Measurements from ENCODE around the gene RBMS3. TPM values are rescaled to one million over a fixed set of nuclear protein-coding genes. Genes with fewer than 3 reads are reported as not detected.

Gene RBMS3
- total RNA-seq, 1 donor from 2014 or later = 70.0 TPM

- Histone ChIP-seq H3K36me3 (no peaks in the 10 kb centered on the region), H3K27ac (peak overlapping the region; percentile 48), H3K4me1 (peaks cover 49% of the 10 kb centered on the region), H3K4me3 (no peak overlapping the region), H3K9me3 (no peaks in the 10 kb centered on the region), H3K27me3 (no peaks in the 10 kb centered on the region)
- TF ChIP-seq POLR2A (IDR thresholded peaks at IDR 0.05) (no peak), CTCF (IDR thresholded peaks at IDR 0.05) (no peak), POLR2AphosphoS5 (IDR thresholded peaks at IDR 0.05; ENCODE audit: insufficient read depth in 1 of 2, low read depth in 1 of 2) (no peak)
- DNase-seq (ENCODE audit: extremely low spot score in 2 of 2) = no peak
- intact Hi-C loops (cut with DNase I) = loop anchor here (5.0 to 10.0 kb wide), 2 partner anchors 49 to 354 kb away; partner anchors contain the start of gene RBMS3
Measured at GRCh38 chr3:29333576-29333975, 52.7 kb downstream of the RBMS3 start.

- DNase-seq (ENCODE audit: extremely low spot score in 2 of 2) = no peak
- Histone ChIP-seq H3K4me1 (peaks cover 49% of the 10 kb centered on the region), H3K27ac (peak overlapping the region; percentile 69), H3K4me3 (no peak overlapping the region), H3K36me3 (no peaks in the 10 kb centered on the region), H3K9me3 (no peaks in the 10 kb centered on the region), H3K27me3 (no peaks in the 10 kb centered on the region)
- intact Hi-C loops (cut with DNase I) = loop anchor here (5.0 to 10.0 kb wide), 2 partner anchors 50 to 353 kb away; partner anchors contain the start of gene RBMS3
- TF ChIP-seq CTCF (IDR thresholded peaks at IDR 0.05) = no peak
- TF ChIP-seq POLR2A (IDR thresholded peaks at IDR 0.05) = no peak
Measured at GRCh38 chr3:29334706-29335105, 53.8 kb downstream of the RBMS3 start.

- Histone ChIP-seq H3K36me3 (no peaks in the 10 kb centered on the region), H3K9me3 (no peaks in the 10 kb centered on the region), H3K4me3 (peak overlapping the region; percentile 8 to 17), H3K27me3 (no peaks in the 10 kb centered on the region), H3K4me1 (peaks cover 48% of the 10 kb centered on the region), H3K27ac (peak overlapping the region; percentile 69)
- DNase-seq (ENCODE audit: extremely low spot score in 2 of 2) = no peak
- intact Hi-C loops (cut with DNase I) = loop anchor here (10.0 kb wide), 1 partner anchor 51 kb away; the partner anchor contains the start of gene RBMS3
- no peak for TF ChIP-seq POLR2A (IDR thresholded peaks at IDR 0.05)
- no peak for TF ChIP-seq CTCF (IDR thresholded peaks at IDR 0.05)
- TF ChIP-seq POLR2AphosphoS5 (IDR thresholded peaks at IDR 0.05; ENCODE audit: insufficient read depth in 1 of 2, low read depth in 1 of 2) = peak in 1 of 2 donors; percentile 69
Measured at GRCh38 chr3:29335438-29335837, 54.6 kb downstream of the RBMS3 start.

- TF ChIP-seq CTCF (IDR thresholded peaks at IDR 0.05) = no peak
- TF ChIP-seq POLR2AphosphoS5 (IDR thresholded peaks at IDR 0.05; ENCODE audit: insufficient read depth in 1 of 2, low read depth in 1 of 2) = no peak
- TF ChIP-seq POLR2A (IDR thresholded peaks at IDR 0.05) = no peak
- Histone ChIP-seq H3K9me3 (no peaks in the 10 kb centered on the region), H3K36me3 (no peaks in the 10 kb centered on the region), H3K4me3 (peak overlapping the region; percentile 8 to 17), H3K27ac (peak overlapping the region; percentile 69), H3K27me3 (no peaks in the 10 kb centered on the region), H3K4me1 (peaks cover 43% of the 10 kb centered on the region)
- intact Hi-C loops (cut with DNase I) = loop anchor here (10.0 kb wide), 1 partner anchor 51 kb away; the partner anchor contains the start of gene RBMS3
- no peak for DNase-seq (ENCODE audit: extremely low spot score in 2 of 2)
Measured at GRCh38 chr3:29335943-29336342, 55.1 kb downstream of the RBMS3 start.

GRCh38 chr3:29337565-29337964 is 56.7 kb downstream of the RBMS3 start:
- no peak for DNase-seq (ENCODE audit: extremely low spot score in 2 of 2)
- H3K4me3 ChIP-seq = no peak overlapping the region
- H3K9me3 ChIP-seq = no peaks in the 10 kb centered on the region
- no peaks in the 10 kb centered on the region for H3K36me3 ChIP-seq
- H3K27ac ChIP-seq = peak overlapping the region; percentile 10
- H3K4me1 ChIP-seq = peaks cover 40% of the 10 kb centered on the region
- TF ChIP-seq POLR2A (IDR thresholded peaks at IDR 0.05) (no peak), POLR2AphosphoS5 (IDR thresholded peaks at IDR 0.05; ENCODE audit: insufficient read depth in 1 of 2, low read depth in 1 of 2) (no peak), CTCF (IDR thresholded peaks at IDR 0.05) (no peak)
- H3K27me3 ChIP-seq = no peaks in the 10 kb centered on the region
- intact Hi-C loops (cut with DNase I) = loop anchor here (10.0 kb wide), 1 partner anchor 53 kb away; the partner anchor contains the start of gene RBMS3

Data from vagina (tissue), 2 donors.